ENCODE results near the gene LIN7C.
"Not testable (repeated sequence)": the region's sequence is repeated elsewhere in the genome, so short reads cannot be mapped to it uniquely, and the experiment has no call there.

- TF ChIP-seq BHLHE40 (IDR thresholded peaks at IDR 0.05; ENCODE audit: low read depth, low read length); CTCF (IDR thresholded peaks at IDR 0.05); RCOR1 (IDR thresholded peaks at IDR 0.05; ENCODE audit: low read depth, low read length); FOXS1 (CRISPR knock-in tag; IDR thresholded peaks at IDR 0.05); CBX2 (IDR thresholded peaks at IDR 0.05; ENCODE audit: borderline replicate concordance, low read depth); CEBPB (IDR thresholded peaks at IDR 0.05); POLR2A (IDR thresholded peaks at IDR 0.05; ENCODE audit: low read length); REST (IDR thresholded peaks at IDR 0.05); KDM1A (IDR thresholded peaks at IDR 0.05; ENCODE audit: low read depth); RARB (CRISPR knock-in tag; IDR thresholded peaks at IDR 0.05); SMC3 (IDR thresholded peaks at IDR 0.05); ELK1 (IDR thresholded peaks at IDR 0.05; ENCODE audit: low read depth, low read length); CHD2 (IDR thresholded peaks at IDR 0.05; ENCODE audit: low read length, partially characterized antibody); EHMT2 (IDR thresholded peaks at IDR 0.05; ENCODE audit: low read depth): not testable (repeated sequence)
These were observed 58.4 kb downstream of the LIN7C start for GRCh38 chr11:27448184-27448540.
